SU-DHL-6 (cell line): ENCODE measurements around the gene IL17RC.

Experiments
- CTCF ChIP-seq: fragments of 200-600 bp; sonication (generic); IDR thresholded peaks from one replicate; pipeline ENCODE4 v1.5.1; 2017; ENCODE audit warnings: antibody characterized with exemption, mild to moderate bottlenecking, low read length, moderate library complexity; ENCODE audit not compliant: insufficient read depth, poor library complexity, severe bottlenecking
- EZH2phosphoT487 ChIP-seq: fragments of 200-600 bp; sonication (generic), shearing (Covaris generic); conservative IDR thresholded peaks from 2 replicates; pipeline ENCODE4 v1.6.1; 2018; ENCODE audit warnings: mild to moderate bottlenecking, antibody characterized with exemption, low read length, moderate library complexity, mixed read lengths

GRCh38 chr3:9867106-9867505 is 49.8 kb upstream of the IL17RC start:
- TF ChIP-seq CTCF, result no peak
- no peak for TF ChIP-seq EZH2phosphoT487
